IMR-90 (cell line): ENCODE results near the gene ARHGEF1.

ENCODE experiments used
- FOS ChIP-seq: fragments of 150-350 bp; IDR thresholded peaks from 2 replicates; pipeline ENCODE4 v1.6.1; 2016; ENCODE audit warnings: low read depth, low read length
- MAFK ChIP-seq: IDR thresholded peaks from 2 replicates; pipeline ENCODE4 v1.6.1; 2012; ENCODE audit warnings: low read depth, low read length, improper control_type of control experiment
- MAZ ChIP-seq: IDR thresholded peaks from 2 replicates; pipeline ENCODE4 v1.6.1; 2012; ENCODE audit warnings: low read depth, mild to moderate bottlenecking, low read length, improper control_type of control experiment, moderate library complexity, borderline replicate concordance
- POLR2A ChIP-seq: IDR thresholded peaks from 2 replicates; pipeline ENCODE4 v1.6.1; 2012; ENCODE audit warnings: mild to moderate bottlenecking, low read depth, low read length
- RAD21 ChIP-seq: IDR thresholded peaks from 2 replicates; pipeline ENCODE4 v1.6.1; 2012; ENCODE audit warnings: low read length, improper control_type of control experiment
- RCOR1 ChIP-seq: IDR thresholded peaks from 2 replicates; pipeline ENCODE4 v1.6.1; 2012; ENCODE audit warnings: mild to moderate bottlenecking, low read length, improper control_type of control experiment; ENCODE audit not compliant: insufficient replicate concordance
- RFX5 ChIP-seq: IDR thresholded peaks from 2 replicates; pipeline ENCODE4 v1.8.0; 2012; ENCODE audit warnings: low read depth, mild to moderate bottlenecking, low read length, moderate library complexity
- TF ChIP-seq, protein P1 (sequence below): conservative IDR thresholded peaks from 2 replicates; pipeline ENCODE4 v1.5.1; 2012; ENCODE audit warnings: mild to moderate bottlenecking, low read depth, low read length, improper control_type of control experiment
- TF ChIP-seq, protein P2 (sequence below): fragments of 150-350 bp; IDR thresholded peaks from 2 replicates; pipeline ENCODE4 v1.6.1; 2016; ENCODE audit warnings: low read depth, mild to moderate bottlenecking, low read length, moderate library complexity, borderline replicate concordance

DNA sequence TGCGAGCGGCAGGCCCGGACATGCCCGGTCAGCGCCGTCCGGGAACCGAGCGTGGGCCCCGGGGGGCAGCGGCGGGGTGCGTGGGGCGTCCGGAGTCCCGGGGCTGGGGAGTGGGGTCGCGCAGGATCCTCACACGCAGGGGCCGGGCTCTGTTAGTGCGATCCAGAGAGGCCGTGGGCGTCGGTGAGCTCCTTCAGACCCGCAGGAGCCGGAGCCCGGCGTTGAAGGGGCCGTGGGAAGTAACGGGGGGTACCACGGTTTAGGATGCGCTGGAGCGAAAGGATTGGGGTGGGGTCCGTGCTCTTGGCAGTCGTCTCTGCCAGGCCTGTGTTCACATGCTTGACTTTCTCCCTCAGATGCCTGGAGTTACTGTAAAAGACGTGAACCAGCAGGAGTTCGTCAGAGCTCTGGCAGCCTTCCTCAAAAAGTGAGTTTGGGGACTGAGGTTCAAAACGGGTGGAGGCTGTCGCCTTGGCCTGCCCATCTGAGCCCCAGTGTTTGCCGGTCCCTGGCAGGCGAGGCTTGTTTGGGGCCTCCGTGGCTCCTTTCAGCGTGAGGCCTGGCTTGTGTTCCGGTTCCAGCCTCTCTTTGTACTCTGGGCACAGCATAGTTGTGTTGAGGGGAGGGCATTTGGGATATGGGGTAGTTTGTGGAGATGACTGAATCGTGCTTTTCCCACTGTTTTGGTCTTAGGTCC lies 22.4 kb upstream of the ARHGEF1 start:
- TF ChIP-seq, protein P1, sequence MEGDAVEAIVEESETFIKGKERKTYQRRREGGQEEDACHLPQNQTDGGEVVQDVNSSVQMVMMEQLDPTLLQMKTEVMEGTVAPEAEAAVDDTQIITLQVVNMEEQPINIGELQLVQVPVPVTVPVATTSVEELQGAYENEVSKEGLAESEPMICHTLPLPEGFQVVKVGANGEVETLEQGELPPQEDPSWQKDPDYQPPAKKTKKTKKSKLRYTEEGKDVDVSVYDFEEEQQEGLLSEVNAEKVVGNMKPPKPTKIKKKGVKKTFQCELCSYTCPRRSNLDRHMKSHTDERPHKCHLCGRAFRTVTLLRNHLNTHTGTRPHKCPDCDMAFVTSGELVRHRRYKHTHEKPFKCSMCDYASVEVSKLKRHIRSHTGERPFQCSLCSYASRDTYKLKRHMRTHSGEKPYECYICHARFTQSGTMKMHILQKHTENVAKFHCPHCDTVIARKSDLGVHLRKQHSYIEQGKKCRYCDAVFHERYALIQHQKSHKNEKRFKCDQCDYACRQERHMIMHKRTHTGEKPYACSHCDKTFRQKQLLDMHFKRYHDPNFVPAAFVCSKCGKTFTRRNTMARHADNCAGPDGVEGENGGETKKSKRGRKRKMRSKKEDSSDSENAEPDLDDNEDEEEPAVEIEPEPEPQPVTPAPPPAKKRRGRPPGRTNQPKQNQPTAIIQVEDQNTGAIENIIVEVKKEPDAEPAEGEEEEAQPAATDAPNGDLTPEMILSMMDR: no peak
- TF ChIP-seq FOS (no peak), MAFK (no peak), MAZ (no peak), POLR2A (no peak), RAD21 (no peak), RCOR1 (no peak), RFX5 (no peak)
- TF ChIP-seq, protein P2, sequence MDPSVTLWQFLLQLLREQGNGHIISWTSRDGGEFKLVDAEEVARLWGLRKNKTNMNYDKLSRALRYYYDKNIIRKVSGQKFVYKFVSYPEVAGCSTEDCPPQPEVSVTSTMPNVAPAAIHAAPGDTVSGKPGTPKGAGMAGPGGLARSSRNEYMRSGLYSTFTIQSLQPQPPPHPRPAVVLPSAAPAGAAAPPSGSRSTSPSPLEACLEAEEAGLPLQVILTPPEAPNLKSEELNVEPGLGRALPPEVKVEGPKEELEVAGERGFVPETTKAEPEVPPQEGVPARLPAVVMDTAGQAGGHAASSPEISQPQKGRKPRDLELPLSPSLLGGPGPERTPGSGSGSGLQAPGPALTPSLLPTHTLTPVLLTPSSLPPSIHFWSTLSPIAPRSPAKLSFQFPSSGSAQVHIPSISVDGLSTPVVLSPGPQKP: no peak
